ENCODE data around the gene IL5. TPM values are rescaled to one million over a fixed set of nuclear protein-coding genes. Genes with fewer than 3 reads are reported as not detected.
"Not testable (repeated sequence)": the region's sequence is repeated elsewhere in the genome, so short reads cannot be mapped to it uniquely, and the experiment has no call there.

The IL5 gene
- polyA plus RNA-seq, 12 donors = 0.47 TPM; not detected in 11

- no peak for DNase-seq
These were observed 12.4 kb downstream of the IL5 start for GRCh38 chr5:132530946-132531345.

DNA sequence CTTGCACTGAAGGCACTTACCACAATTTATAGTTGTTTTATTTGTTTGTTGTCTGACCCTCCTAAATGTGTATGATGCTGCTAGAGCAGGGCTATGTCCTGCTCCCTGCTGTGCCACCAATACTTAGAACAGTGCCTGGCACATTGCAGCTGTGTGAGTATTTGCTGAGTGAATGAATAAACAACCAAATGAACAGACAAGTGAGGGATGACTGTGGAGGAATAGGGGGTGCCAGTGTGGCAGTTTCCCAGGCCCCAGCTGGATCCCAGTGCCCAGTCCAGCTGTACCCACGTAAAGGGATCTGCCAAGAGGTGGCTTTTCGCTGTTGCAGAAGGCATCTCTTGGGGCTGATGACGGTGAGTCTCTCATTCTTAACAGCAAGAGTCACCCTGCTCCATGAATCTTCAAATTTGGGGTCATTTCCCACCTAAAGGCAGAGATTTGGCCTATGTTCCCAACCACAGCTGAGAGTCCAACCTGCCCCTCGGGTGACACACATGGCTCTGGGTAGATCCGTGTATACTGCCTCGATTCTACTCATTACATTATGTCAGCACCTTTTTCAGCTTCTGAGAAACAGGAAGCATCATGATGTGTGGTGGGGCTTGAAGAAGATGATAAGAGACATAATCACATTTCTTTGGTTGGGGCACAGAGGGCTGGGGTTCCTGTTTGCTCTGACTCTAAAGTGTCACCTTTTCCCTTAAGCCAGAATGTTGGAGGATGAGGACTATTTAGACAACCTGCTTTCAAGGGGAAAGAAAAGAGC is 14.3 kb downstream of the IL5 start:
- no peak for DNase-seq

DNA sequence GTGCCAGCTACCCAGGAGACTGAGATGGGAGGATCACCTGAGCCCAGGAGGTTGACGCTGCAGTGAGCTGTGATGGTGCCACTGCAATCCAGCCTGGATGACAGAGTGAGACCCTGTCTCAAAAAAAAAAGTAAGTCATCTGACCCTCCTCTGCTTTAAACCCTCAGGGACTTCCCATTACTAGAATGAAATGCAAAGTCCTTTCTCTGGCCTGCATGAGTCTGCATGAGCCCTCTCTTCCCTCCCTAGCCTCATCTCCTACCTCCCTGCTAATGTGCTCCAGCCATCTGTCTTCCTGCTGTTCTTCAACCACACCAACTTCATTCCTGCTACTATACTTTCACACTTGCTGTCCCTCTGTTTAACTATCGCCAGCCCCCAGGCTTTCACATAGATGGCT is 15.3 kb downstream of the IL5 start:
- no peak for DNase-seq

- DNase-seq = no peak
These were observed 16.3 kb downstream of the IL5 start for GRCh38 chr5:132526974-132527564.

DNA sequence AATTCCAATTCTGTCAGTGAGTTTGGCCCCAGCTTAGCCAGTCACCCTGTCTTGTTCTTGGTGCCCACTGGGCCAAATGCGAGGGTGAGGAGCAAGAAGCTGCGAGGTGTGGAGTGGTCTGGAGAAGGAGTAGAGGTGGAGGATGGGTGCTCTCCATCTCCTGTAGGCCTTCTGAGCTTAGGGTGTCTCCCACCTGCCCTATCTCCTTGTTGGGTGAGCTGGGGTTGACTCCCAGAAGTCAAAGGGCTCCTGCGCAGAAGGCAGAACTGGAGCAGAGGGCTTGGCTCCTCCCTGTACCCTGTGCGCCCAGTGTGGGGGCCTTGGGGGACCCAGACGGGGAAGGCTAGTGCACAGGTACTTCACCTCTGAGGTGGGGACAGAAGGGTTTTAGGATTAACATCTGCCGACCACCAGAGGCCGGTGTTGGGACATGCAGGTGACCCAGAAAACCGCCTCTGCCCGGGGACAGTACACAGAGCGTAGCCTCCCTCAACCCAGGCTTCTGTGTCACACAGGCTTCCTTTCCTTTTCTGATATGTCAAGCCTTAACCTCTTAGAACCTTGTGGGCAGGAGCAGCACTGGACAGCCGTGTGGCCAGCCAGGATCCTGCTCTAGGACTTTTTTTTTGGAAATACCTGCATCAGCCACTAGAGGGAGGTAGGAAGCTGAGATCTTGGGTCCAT is 16.9 kb downstream of the IL5 start:
- DNase-seq = peak; percentile 49

DNA sequence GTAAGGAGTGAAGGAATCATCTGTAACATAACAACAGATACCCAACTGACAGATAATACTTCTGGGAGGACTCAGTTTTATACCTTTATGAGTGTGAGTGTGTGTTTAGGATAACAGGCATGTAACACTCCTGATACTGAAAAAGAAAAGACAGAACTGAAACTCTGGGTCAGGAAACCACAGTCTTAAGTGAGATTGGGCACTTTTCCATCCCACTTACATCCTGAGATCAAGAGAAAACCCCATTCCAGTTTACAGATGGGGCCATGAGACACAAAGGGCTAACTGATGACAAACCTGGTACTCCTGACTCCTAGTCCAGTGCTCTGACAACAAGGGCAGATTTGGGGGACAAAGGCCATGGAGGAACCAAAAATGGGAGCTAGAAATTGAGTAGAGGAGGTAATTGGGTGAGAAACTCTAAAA is 18.0 kb downstream of the IL5 start:
- no peak for DNase-seq

- DNase-seq = not testable (repeated sequence)
These were observed 18.4 kb downstream of the IL5 start for GRCh38 chr5:132524877-132525276.

DNA sequence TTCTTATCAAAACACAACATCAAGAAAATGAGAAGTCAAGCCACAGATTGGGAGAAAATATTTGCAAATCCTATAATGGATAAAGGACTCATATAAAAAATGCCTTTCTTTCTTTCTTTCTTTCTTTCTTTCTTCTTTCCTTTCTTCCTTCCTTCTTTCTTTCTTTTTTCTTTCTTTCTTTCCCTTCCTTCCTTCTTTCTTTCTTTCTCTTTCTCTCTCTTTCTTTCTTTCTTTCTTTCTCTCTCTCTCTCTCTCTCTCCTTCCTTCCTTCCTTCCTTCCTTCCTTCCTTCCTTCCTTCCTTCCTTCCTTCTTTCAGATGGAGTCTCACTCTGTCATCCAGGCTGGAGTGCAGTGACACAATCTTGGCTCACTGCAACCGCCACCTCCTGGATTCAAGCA is 21.3 kb downstream of the IL5 start:
- not testable (repeated sequence) for DNase-seq

GRCh38 chr5:132513618-132514336 is 29.5 kb downstream of the IL5 start:
- not testable (repeated sequence) for DNase-seq

DNA sequence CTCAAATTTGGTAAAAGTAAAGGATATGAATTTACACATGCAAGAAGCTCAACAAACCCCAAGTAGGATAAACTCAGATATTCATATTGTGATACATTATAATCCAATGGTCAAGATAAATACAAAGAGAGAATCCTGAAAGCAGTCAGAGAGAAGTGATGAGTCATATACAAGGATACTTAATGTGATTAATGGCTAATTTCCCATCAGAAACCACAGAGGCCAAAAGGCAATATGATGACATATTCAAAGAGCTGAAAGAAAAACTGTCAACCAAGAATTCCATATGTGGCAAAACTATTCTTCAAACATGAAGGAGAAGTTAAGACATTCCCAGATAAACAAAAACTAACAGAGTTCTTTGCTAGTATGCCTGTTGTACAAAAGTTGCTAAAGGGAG is 33.2 kb downstream of the IL5 start:
- no peak for DNase-seq

- no peak for DNase-seq
These were observed 37.1 kb downstream of the IL5 start for GRCh38 chr5:132506094-132506692.

- DNase-seq = no peak
These were observed 37.7 kb downstream of the IL5 start for GRCh38 chr5:132505641-132506040.

- DNase-seq = no peak
These were observed 38.6 kb downstream of the IL5 start for GRCh38 chr5:132504746-132505145.

DNA sequence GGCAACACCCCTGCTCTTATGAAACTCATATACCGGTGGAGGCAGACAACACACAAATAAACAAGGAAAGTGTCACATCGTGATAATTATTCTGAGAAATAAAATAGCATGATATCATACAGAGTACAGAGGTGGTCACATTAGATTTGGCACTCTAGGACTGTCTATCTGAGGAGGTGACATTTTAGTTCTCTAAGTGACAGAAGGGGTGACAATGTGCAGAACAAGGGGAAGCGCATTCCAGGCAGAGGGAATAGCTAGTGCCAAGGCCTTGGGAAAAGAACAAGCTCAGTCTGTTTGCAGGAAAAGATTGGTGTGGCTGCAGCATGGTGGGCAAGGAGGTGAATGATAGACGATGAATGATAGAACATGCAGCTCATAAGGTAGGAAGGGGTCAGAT is 40.1 kb downstream of the IL5 start:
- DNase-seq = no peak

GRCh38 chr5:132501961-132502931 is 41.1 kb downstream of the IL5 start:
- DNase-seq = no peak

- no peak for DNase-seq
These were observed 41.7 kb downstream of the IL5 start for GRCh38 chr5:132501629-132501956.

GRCh38 chr5:132500931-132501628 is 42.2 kb downstream of the IL5 start:
- peak; percentile 46 for DNase-seq

GRCh38 chr5:132500244-132500930 is 42.9 kb downstream of the IL5 start:
- DNase-seq = no peak

DNA sequence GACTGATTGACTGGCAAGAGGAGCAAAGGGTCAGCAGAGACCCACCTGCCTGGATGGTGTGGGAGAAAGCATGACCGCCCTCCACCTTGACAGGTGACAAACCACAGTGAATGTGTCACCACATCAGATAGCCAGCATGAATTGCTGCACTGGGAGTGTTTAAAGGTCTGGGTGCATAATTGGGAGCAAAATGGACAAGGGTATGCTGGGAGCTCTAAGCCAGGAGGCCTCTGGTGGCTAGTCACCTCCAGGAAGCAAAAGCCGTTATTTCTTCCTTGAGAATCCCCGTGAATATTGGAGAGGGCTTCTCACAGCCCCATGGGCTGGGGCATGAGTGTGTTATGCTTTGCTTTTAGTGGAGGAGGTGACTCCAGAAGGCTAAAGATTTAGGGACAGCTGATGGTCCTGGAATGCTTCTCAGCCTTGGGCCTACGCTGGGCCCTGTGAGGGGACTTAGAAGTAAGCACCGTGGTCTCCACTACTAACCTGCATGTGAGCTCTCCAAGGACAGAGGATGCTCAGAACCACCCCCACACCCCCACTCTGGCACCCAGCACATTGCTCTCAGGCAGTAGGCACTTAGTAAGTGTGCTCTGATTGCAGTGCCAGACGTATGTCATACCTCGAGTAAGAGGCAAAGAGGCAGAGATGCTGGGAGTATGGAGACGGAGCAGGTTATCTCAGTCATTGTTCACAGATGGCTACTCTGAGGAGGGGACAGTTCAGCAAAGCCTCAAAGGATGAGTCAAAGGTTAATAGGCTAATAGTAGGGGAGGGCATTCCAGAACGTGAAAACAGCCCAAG is 43.7 kb downstream of the IL5 start:
- DNase-seq = no peak
